Activated CD4-positive, alpha-beta T cell treated with anti-CD3 and anti-CD28 coated beads, Interleukin-2, Interleukin-6, amounts not matched to agents 100 ng/mL and 50 ng/mL, durations not matched to agents 16 hours and 8 hours (primary cell): ENCODE data around the gene ANKZF1.
"Not testable (repeated sequence)": the region's sequence is repeated elsewhere in the genome, so short reads cannot be mapped to it uniquely, and the experiment has no call there.

Experiments used
- DNase-seq: peaks from one replicate; pipeline ENCODE4 v3.0.0-alpha.2; 2020

Gene ANKZF1

DNA sequence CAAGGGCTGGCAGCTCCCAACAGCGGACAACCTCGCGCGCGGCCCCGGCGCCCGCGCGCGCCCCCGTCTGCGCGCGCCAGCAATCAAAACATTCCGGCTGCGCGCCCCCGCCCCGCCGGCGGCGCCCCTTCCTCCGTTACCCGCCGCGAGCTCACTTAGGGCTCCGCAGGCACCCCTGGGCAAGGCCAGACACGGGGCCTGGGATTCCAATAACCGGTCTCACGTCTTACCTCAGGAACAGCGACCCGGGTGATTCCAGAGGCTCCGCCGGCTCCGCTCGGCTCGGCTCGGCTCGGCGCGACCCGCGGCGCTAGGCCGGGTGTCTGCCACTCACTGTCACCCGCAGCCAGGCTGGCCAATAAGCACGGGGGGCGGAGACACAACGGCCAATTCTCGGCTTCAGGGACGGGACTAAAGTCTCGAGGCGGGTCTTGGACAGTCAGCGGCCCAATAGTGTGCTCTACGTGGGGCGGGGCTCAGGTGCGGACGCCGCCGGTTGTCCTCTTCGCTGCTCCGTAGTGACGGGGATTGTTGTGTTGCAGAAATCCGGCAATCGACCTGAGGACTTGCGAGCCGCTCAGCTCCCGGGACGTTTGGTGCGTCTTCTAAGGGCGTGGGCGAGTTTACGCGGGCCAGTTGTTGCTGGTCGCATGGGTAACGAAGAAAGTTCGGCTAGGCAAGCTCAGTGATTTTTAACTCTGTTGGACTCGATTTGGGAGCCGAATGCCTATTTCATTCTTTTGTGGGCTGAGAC, at the start of gene ANKZF1, which contains the start of gene ATG9A:
Gene ANKZF1 (plus strand): TSS at position 502 of the 754 bp plus-strand sequence. CDS start 452 bp downstream, outside the sequence.
Gene ATG9A (minus strand): TSS at position 332 of the 754 bp plus-strand sequence. CDS start 1,612 bp downstream, outside the sequence.
- peak; percentile 99 for DNase-seq

GRCh38 chr2:219180961-219181360, 48.6 kb upstream of the ANKZF1 start:
- no peak for DNase-seq

DNA sequence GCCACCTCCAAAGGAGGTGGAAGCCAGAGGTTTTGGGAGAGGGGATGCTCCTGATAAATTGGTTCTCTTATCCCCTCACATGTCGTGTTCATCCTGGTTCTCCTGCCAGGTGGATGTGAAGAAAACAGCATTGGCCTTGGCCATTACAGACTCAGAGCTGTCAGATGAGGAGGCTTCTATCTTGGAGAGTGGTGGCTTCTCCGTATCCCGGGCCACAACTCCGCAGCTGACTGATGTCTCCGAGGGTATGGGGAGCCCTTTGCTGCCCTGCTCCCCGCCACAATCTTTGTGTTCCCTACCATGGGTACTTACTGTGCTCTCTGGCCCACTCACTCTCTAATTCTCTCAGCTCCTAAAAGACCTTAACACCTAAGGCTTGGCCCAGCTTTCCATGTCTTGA, 48.1 kb upstream of the ANKZF1 start:
- no peak for DNase-seq

DNA sequence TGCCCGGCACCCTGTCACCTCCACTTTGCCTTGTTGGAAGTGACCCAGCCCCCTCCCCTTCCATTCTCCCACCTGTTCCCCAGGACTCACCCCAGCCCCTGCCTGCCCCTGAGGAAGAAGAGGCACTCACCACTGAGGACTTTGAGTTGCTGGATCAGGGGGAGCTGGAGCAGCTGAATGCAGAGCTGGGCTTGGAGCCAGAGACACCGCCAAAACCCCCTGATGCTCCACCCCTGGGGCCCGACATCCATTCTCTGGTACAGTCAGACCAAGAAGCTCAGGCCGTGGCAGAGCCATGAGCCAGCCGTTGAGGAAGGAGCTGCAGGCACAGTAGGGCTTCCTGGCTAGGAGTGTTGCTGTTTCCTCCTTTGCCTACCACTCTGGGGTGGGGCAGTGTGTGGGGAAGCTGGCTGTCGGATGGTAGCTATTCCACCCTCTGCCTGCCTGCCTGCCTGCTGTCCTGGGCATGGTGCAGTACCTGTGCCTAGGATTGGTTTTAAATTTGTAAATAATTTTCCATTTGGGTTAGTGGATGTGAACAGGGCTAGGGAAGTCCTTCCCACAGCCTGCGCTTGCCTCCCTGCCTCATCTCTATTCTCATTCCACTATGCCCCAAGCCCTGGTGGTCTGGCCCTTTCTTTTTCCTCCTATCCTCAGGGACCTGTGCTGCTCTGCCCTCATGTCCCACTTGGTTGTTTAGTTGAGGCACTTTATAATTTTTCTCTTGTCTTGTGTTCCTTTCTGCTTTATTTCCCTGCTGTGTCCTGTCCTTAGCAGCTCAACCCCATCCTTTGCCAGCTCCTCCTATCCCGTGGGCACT, 47.1 kb upstream of the ANKZF1 start:
- DNase-seq: peak; percentile 17

- DNase-seq: no peak
Measured at GRCh38 chr2:219183151-219183772, 46.3 kb upstream of the ANKZF1 start.

DNA sequence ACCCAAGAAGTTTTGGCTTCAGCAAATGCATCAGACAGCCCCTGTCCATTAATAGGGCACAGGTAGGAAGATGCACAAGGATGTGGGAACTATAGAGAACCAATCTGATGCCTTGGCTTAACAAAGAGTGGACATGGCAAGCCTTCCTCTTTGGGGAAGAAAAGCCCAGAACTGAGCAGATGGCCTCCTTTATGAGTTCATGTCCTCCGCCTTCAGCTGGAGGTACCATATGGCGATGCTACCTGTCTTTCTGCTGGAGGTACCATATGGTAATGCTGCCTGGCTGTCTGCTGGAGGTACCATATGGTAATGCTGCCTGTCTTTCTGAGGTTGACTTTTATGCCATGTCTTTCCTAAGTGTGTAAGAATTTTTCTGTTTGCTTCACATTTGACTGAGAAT, 45.5 kb upstream of the ANKZF1 start:
- no peak for DNase-seq

DNA sequence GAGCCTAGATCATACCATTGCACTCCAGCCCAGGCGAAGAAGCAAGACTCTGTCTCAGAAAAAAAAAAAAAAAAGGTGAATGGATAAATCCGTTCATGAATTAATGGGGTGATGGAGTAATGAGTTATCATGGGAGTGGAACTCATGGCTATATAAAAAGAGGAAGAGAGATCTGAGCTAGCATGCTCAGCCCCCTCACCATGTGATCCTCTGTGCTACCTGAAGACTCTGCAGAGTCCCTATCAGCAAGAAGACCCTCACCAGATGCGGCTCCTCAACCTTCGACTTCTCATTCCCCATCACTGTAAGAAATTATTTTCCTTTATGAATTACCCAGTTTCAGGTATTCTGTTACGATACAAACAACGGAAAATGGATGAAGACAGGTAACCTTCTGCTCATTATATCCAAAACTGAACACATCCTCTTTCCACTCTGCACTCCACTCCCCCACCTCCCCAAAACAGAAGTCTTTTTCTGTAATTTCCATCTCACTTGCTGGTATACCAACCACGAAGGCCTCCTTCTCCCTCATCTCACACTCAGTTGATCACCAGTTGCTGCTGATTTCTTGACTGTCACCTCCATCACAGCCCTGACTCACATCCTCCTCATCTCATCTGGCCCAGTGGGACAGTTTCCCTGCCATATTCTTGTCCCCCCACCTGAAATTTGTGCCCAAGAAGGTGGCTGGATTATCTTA, 42.7 kb upstream of the ANKZF1 start:
- peak; percentile 28 for DNase-seq

GRCh38 chr2:219197388-219197787, 32.2 kb upstream of the ANKZF1 start:
- no peak for DNase-seq

DNA sequence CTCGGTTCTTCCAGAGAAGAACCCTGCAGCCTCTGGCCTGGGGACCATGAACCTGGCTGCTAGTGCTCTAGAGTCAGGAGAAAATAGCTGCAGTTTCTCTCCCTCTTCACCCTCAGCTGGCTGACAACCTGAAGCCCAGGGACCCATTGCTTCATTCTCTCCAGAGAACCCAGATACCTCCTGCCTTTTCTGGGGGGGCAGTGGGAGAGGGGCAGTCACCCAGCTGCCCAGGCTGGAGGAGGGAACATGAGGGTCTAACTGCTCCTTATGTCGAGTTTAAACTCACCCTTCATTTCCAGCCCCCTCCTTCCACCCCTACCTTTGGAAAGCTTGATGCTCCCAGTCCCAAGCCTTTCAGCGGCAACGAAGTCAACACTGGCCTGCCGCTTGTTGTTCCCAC, 30.6 kb upstream of the ANKZF1 start:
- DNase-seq: no peak

DNA sequence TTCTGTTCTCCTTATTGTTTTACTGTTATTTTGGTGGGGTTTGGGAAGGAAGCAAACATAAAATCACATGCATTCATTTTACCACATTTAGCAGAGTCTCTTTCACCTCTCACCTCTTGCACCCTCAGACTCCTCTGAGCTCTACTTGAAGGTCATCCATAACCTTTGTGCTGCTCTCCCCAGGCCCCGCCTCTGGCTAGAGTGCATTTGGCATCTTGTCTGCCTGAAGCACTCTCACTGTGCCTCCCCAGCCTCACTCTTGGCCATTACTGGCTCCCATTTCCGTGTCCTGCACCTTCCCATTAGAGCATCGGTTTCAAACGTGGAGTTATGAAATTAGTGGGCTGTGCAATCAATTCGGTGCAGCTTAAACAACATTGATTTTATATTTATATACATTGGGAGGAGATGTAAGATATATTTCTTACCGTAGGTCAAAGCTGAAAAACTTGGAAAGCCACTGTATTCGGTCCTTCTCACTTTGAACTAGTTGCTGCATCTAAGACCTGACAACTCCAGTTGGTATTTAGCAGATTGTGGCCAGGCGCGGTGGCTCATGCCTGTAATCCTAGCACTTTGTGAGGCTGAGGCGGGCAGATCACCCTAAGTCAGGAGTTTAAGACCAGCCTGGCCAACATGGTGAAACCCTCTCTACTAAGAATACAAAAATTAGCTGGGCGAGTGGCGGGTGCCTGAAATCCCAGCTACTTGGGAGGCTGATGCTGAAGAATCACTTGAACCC, 30.0 kb upstream of the ANKZF1 start:
- no peak for DNase-seq

DNA sequence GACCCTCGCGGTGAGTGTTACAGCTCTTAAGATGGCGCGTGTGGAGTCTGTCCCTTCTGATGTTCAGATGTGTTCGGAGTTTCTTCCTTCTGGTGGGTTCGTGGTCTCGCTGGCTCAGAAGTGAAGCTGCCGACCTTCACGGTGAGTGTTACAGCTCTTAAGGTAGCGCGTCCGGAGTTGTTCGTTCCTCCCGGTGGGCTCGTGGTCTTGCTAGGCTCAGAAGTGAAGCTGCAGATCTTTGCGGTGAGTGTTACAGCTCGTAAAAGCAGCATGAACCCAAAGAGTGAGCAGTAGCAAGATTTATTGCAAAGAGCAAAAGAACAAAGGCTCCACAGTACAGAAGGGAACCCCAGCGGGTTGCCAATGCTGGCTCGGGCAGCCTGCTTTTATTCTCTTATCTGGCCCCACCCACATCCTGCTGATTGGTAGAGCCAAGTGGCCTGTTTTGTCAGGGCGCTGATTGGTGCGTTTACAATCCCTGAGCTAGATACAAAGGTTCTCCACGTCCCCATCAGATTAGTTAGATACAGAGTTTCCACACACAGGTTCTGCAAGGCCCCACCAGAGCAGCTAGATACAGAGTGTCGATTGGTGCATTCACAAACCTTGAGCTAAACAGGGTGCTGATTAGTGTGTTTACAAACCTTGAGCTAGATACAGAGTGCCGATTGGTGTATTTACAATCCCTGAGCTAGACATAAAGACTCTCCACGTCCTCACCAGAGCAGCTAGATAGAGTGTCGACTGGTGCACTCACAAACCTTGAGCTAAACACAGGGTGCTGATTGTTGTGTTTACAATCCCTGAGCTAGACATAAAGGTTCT, 28.9 kb upstream of the ANKZF1 start:
- peak; percentile 25 for DNase-seq

DNA sequence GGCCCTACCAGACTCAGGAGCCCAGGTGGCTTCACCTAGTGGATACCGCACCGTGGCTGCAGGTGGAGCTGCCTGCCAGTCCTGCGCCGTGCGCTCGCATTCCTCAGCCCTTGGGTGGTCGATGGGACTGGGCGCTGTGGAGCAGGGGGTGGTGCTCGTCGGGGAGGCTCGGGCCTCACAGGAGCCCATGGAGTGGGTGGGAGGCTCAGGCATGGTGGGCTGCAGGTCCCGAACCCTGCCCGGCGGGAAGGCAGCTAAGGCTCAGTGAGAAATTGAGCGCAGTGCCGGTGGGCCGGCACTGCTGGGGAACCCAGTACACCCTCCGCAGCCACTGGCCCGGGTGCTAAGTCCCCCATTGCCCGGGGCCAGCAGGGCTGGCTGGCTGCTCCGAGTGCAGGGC, 28.3 kb upstream of the ANKZF1 start:
- not testable (repeated sequence) for DNase-seq

- no peak for DNase-seq
Measured at GRCh38 chr2:219204425-219205164, 25.0 kb upstream of the ANKZF1 start.

- DNase-seq: no peak
Measured at GRCh38 chr2:219205165-219205538, 24.5 kb upstream of the ANKZF1 start.

DNA sequence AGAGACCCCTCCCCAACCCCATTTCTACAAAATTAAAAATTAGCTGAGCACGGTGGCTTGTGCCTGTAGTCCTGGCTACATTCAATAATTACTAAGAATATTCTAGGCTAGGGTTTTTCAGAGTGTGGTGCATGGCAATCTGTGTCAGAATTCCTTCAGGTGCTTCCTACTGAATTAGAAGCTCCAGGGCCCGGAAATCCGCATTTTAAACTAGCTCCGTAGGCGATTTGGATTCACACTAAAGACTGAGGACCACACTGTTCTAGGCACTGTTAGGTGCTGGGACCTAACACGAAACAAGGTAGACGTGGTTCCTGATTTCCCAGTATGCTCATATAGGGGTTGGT, 23.7 kb upstream of the ANKZF1 start:
- DNase-seq: no peak

DNA sequence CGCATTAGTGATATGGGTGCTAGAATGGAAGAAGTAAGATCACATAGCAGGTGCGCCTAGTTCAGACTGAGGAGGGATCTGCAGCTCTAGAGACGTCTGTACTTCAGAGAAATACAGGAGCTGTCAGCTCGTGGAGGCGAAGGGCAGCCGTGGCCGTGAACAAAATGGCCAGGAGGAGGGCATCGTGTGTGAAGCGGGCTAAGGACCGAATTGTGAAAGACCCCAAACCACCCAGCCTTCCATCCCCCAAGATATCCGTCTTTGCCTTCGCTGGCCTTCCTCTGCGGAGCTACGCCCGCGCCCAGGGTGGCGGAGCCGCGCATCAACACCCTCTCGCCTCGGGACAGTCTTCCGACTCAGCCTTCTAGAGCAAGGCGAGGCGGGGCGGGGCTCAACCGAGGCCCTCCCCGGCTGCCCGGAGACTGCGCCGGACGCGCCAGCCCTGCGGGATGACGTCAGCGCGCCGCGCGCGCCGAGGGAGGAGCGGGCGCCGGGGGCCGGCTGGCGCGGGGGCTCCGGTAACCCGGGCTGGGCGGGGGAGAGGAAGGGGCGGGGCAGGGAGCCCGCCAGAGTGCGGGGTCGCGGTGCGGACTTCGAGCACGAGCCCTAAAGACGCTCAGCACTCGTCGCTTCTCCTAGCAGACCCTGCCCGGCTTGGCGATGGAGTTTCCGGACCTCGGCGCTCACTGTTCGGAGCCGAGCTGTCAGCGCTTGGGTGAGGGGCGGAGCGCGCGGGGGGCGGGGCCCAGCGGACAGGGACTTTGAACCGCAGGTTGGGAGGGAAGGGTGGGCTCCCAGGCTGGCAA, 23.1 kb upstream of the ANKZF1 start, which contains the start of gene ZFAND2B:
Gene ZFAND2B (plus strand): TSS at position 455 of the 806 bp plus-strand sequence. CDS start 206 bp downstream, at position 661.
- DNase-seq: peak; percentile 96

DNA sequence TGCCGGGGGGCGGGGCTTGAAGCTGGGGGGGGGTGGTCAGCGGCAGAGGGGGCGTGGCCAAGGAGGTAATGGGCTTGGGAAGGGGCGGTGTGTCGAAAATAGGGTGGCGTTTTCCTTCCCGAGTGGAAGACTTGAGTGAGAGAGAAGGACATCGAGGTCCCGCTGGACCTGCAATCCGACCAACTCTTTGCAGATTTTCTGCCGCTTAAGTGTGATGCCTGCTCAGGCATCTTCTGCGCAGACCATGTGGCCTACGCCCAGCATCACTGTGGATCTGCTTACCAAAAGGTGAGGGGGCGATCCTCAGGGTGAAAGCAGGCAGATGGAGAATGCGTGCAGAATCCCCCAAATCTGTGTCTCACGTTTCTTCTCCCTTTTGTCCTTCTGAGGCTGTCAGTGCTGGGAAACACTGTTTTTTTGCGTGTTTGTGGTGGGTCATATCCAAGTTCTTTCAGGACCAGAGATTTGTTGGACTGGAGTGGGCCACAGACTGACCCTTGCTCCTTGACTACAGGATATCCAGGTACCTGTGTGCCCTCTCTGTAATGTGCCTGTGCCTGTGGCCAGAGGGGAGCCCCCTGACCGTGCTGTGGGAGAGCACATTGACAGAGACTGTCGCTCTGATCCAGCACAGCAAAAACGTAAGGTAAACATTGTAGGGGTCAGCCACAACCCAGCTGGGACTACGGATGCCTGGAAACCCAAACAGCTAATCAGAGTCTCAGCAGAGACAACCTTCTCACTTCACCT, 22.3 kb upstream of the ANKZF1 start:
- no peak for DNase-seq

- no peak for DNase-seq
Measured at GRCh38 chr2:219207884-219208740, 21.5 kb upstream of the ANKZF1 start.
